Activated naive CD4-positive, alpha-beta T cell treated with anti-CD3 and anti-CD28 coated beads, Interleukin-2, amount 50 U/mL, for 72 hours (primary cell): ENCODE results near the gene ERGIC1. TPM values are rescaled to one million over a fixed set of nuclear protein-coding genes. Genes with fewer than 3 reads are reported as not detected.

Experiments
- ATAC-seq, 2 donors: fragments of 150-1000 bp; cut with Tn5 transposase; 2 replicates each; pipeline ENCODE4 v1.10.0; 2021; ENCODE audit warnings: mild to moderate bottlenecking in 2 of 2, moderate library complexity in 2 of 2
- DNase-seq, 2 donors: peaks; one replicate each; pipeline ENCODE4 v3.0.0; 2021 to 2022; ENCODE audit warnings: low spot score in 2 of 2
- H3K27ac Mint-ChIP-seq, 2 donors: one replicate each; pipeline ENCODE4 v1.8.0; 2022; ENCODE audit warnings: mild to moderate bottlenecking in 2 of 2, mixed read lengths in 2 of 2
- H3K36me3 Mint-ChIP-seq, 2 donors: one replicate each; pipeline ENCODE4 v1.8.0; 2022; ENCODE audit warnings: mixed read lengths in 2 of 2
- H3K9me3 Mint-ChIP-seq, 2 donors: one replicate each; pipeline ENCODE4 v1.8.0; 2022; ENCODE audit warnings: mixed read lengths in 2 of 2
- total RNA-seq, 2 donors: library from RNA; stranded (reverse); gene quantifications; one replicate each; pipeline ENCODE4 v1.2.3, GENCODE V29; 2022

The ERGIC1 gene
- total RNA-seq, 2 donors from 2014 or later: 37.0 to 52.9 TPM

DNA sequence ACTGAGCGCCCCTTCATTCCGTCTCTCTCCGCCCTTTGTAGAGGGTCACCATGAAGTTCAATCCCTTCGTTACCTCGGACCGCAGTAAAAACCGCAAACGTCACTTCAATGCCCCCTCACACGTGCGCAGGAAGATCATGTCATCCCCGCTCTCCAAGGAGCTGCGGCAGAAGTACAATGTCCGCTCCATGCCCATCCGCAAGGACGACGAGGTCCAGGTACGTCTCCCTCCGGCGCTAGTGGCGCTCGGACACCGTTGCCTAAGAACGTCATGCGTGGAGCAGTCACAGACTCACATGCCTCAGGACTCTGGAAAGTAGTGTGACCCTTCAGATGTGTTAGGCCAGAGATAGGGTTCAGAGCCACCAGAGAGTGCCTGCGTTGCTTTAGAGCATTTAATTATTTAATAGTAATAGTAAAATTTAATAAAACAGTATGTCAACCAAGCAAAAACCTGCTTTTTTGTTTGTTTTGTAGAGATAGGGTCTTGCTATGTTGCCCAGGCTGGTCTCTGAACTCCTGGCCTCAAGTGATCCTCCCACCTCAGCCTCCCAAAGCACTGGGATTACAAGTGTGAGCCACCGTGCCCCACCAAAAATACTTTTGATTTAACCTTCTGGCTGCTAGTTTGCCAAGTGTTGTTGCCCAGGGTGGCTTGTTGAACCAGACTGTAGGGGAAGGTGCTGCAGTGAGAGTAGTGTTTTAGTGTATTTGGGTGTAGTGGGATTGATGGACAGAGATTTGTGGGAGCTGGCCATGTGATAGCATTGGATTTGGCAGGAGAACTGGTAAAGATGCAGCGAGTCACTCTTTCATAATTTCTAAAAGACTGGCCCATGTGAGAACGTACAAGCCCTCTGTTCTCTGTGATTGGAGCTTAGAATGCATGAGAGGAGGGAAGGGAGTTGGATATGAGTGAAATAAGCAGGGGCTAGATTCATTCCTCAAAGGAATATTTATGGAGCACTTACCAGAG is 126.1 kb downstream of the ERGIC1 start:
- no peak for DNase-seq

DNA sequence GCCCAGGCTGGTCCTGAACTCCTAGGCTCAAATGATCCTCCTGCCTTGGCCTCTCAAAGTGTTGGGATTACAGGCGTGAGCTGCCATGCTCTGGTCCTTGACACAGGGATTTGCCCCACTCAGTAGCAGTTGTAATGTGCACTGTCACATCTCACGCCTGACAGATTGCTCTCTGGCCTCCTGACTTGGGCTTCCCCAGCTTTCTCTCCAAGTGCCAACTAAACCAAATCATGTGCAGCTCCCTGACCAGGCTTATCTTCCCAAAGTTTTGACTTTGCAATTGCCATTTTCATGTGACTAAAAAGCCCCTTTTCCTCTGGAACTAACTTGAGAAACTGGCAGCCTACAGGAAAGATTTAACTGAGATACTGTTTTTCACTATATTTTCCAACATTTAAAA is 135.9 kb downstream of the ERGIC1 start:
- Mint-ChIP-seq H3K27ac (no peak overlapping the region), H3K36me3 (peaks cover 0 to 5% of the 10 kb centered on the region in 2 donors), H3K9me3 (no peaks in the 10 kb centered on the region)
- ATAC-seq (no peak), DNase-seq (no peak)

More for the DNA sequence above, 126.1 kb downstream of the ERGIC1 start:
- H3K27ac Mint-ChIP-seq: peak overlapping the region; percentile 98 to 100
- peaks cover 6 to 20% of the 10 kb centered on the region in 2 donors for H3K36me3 Mint-ChIP-seq
- H3K9me3 Mint-ChIP-seq: no peaks in the 10 kb centered on the region
- peak in 1 of 2 donors; percentile 16 for ATAC-seq

DNA sequence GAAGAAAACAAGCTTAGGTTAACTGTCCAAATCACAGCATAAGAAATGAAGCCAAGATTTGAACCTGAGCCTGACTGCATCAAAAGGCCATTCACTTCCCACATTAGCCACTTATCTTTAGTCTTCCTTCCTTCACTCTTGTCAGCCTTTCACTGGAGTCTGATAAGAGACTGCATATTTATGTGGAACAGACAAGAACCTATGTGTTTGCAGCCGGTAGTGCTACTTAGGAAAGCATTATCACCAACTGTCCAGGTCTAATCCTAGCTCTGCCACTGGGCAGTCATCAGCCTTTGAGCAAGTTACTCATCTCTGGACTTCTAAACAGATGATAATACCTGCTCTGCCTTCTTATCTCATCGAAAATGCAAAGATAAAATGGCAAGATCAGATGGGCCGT is 137.4 kb downstream of the ERGIC1 start:
- ATAC-seq (no peak), DNase-seq (no peak)
- Mint-ChIP-seq H3K27ac (no peak overlapping the region), H3K36me3 (no peaks in the 10 kb centered on the region), H3K9me3 (no peaks in the 10 kb centered on the region)

DNA sequence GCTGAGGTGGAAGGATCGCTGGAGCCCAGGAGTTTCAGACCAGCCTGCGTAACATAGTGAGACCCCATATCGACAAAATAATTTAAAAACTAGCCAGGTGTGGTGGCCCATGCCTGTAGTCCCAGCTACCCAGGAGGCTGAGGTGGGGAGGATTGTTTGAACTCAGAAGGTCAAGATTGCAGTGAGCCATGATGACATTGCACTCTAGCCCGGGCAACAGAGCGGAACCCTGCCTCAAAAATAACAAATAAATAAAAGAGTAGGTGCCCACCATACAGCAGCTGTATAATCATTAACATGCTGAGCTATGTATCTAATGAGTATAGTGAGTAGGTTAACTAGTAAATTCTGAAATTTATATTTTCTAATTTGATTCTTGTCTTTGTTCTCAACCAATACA is 138.5 kb downstream of the ERGIC1 start:
- H3K9me3 Mint-ChIP-seq: no peaks in the 10 kb centered on the region
- DNase-seq (no peak), ATAC-seq (no peak)
- no peak overlapping the region for H3K27ac Mint-ChIP-seq
- H3K36me3 Mint-ChIP-seq: no peaks in the 10 kb centered on the region

DNA sequence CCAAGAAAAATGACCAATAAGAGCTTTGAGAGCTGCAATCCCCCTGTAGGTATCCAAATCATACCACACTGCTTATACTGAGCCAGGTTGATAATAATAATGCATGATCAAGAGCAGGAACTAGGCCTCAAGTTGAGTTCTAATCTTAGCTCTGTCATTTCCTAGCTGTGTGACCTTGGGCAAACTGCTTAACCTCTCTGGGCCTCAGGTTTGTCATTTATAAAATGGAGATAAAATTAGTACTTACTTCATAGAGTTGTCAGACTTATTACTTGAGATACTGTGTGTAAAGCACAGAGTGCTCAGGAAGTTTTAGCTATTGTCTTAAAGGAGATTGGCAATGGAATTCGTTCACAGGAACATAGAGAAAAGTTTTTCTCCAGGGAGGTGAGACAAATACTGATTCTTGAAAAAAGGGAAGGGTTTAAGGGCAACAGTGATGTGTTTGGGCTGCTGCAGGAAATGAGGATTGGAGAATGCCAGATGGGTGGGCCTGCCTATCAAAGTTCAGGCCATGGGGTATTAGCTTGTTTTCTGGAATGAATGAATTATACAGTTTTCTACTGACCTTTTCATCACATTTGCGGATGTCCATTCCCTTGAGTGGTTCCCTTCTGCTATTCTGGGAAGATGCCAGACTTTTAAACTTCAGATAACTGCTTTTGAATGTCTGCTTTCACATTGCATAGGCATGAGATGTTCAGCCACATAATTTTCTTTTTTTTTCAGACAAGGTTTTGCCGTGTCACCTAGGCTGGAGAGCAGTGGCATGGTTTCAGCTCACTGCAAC is 139.3 kb downstream of the ERGIC1 start:
- Mint-ChIP-seq H3K36me3 (no peaks in the 10 kb centered on the region), H3K27ac (no peak overlapping the region), H3K9me3 (no peaks in the 10 kb centered on the region)
- DNase-seq: no peak
- ATAC-seq: no peak

DNA sequence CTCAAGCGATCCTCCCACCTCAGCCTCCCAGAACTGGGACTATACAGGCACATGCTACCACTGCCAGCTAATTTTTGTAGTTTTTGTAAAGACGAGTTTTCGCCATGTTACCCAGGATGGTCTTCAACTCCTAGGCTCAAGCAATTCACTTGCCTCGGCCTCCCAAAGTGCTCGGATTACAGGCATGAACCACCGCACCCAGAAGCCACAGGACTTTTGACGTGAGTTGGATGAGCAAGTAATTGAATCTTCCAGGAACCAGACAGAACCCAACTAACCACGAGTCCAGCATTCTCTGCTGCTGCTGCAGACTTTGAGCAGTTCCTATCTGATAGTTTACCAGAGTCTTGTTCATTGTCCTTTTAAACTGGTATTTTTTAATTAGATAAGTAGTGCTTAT is 139.9 kb downstream of the ERGIC1 start:
- no peak for DNase-seq
- no peak for ATAC-seq
- Mint-ChIP-seq H3K9me3 (no peaks in the 10 kb centered on the region), H3K27ac (no peak overlapping the region), H3K36me3 (no peaks in the 10 kb centered on the region)

DNA sequence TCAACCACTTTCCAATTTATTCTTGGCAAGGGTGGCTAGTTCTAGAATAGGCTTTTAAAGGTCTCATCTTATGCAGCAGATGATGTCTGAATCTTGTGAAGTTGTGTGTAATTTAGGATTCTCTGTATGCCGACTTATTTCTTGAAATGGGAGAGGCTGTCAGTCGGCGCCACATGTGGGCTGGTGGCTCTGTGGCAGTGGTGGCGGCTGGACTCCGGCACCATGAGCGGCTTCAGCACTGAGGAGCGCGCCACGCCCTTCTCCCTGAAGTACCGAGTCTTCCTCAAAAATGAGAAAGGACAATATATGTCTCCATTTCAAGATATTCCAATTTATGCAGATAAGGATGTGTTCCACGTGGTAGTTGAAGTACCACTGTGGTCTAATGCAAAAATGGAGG is 141.2 kb downstream of the ERGIC1 start:
- ATAC-seq (no peak), DNase-seq (no peak)
- Mint-ChIP-seq H3K36me3 (no peaks in the 10 kb centered on the region), H3K27ac (no peak overlapping the region), H3K9me3 (no peaks in the 10 kb centered on the region)

DNA sequence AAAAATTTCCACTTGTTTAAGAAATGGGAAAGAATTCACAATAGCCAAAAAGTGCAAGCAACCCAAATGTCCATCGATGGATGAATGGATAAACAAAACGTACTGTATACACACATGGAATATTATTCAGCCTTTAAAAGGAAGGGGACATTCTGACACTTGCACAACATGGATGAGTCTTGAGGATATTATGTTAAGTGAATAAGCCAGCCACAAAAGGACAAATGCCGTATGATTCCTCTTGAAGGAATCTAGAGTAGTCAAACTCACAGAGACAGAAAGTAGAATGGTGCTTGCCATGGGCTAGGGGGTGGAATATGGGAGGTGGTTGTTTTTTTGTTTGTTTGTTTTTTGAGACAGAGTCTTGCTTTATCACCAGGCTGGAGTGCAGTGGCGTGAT is 145.7 kb downstream of the ERGIC1 start:
- Mint-ChIP-seq H3K27ac (no peak overlapping the region), H3K36me3 (peaks cover 10 to 12% of the 10 kb centered on the region in 2 donors), H3K9me3 (no peaks in the 10 kb centered on the region)
- ATAC-seq: no peak
- DNase-seq: no peak

DNA sequence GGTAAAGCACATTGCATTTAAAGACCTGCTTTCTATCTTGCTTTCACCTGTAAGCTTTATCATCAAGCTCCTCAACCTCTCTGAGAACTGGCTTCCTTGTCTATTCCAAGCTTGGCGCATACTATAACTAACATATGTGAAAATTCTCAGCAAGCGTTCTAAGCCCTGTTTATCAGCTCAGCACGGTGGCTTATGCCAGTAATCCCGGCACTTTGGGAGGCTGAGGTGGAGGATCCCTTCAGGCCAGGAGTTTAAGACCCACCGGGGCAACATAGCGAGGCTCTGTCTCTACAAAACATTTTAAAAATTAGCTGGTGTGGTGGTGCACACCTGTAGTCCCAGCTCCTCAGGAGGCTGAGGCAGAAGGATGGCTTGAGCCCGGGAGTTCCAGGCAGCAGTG is 147.9 kb downstream of the ERGIC1 start:
- H3K36me3 Mint-ChIP-seq: peaks cover 16 to 29% of the 10 kb centered on the region in 2 donors
- H3K27ac Mint-ChIP-seq: no peak overlapping the region
- no peaks in the 10 kb centered on the region for H3K9me3 Mint-ChIP-seq
- DNase-seq (no peak), ATAC-seq (no peak)

DNA sequence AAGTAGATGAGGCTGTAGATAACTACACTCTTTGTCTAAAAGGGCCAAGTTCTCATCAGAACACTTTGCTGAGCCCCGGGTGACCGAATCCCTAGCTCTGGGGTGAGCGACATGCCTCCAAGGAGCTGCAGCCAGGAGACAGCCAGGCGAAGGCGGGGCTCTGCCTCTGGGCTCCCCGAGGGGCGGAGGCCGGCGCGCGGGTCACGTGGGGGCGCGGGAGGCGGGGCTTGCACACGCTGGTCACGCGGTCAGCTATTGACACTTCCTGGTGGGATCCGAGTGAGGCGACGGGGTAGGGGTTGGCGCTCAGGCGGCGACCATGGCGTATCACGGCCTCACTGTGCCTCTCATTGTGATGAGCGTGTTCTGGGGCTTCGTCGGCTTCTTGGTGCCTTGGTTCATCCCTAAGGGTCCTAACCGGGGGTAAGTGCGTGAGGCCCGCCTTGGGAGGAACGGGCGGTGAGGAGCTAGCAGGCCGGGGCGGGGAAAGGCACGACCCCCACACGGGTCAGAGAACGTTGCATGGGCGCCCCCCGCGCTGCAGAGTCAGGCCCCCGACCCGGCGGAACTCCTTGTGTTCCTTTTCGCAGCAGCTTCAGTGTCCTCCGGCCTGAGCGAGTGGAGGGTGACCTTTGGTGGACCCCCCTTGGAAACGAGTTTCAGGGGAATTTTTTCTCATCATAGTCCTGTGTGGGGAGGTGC is 149.6 kb downstream of the ERGIC1 start, which contains the start of gene ATP6V0E1:
TSS of gene ATP6V0E1 (plus strand) at position 230 of the 702 bp plus-strand sequence. CDS start at position 320, 90 bp downstream.
- no peaks in the 10 kb centered on the region for H3K9me3 Mint-ChIP-seq
- peaks cover 16 to 29% of the 10 kb centered on the region in 2 donors for H3K36me3 Mint-ChIP-seq
- H3K27ac Mint-ChIP-seq: peak within 1 kb of the TSS; percentile 98 to 99
- ATAC-seq: peak; percentile 89 to 95
- peak; percentile 98 to 99 for DNase-seq

DNA sequence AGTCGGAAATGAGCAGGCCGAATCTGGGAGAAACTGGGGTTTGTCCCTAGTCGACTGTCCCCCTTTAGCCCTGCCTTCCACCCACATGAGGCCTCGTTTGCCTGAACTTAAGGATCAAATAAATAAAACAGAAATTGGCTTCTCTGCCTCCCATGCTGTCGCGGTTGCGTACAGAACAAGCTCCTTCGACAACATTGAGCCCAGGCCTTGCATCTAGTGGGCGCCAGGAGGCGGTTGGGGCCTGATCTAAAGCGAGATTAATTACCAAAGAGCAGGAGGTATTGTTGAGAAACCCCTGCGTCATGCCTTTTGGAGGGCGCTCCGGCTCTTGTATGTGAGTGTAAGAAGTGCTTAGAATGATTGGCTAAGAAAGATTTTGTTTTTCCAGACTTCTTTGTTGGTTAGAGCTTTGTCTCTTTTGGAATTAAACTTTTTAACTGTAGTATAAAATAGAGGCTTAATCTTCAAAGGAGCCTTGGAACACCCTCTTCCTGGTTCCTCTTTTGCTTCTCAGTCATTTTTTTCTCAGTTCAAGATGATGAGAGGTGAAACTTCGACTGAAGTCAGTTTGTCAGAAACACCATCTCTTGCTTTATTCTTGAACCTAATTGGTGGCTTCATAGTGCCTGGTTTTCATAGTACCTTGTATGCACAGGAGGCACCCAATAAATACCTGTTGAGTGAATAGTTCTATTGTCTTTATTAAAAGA is 150.3 kb downstream of the ERGIC1 start:
- DNase-seq (peak; percentile 65 to 71), ATAC-seq (peak; percentile 72 to 80)
- Mint-ChIP-seq H3K9me3 (no peaks in the 10 kb centered on the region), H3K27ac (peak overlapping the region; percentile 98 to 99), H3K36me3 (peaks cover 16 to 29% of the 10 kb centered on the region in 2 donors)

DNA sequence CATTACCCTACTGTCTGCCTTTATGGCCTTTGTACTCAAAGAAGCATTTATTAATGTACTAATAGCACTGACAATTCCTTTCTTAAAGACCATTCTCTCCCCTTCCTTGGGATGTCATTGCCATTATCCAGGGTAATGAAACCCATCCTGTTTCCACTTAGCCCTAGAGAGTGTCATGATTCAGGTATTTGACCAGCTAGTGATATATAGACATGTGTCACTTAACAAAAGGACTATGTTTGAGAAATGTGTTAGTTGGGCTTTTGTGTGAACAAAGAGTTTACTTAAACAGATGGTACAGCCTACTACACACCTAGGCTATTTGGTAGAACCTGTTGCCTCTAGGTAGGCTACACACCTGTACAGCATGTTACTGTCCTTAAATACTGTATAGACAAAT is 151.5 kb downstream of the ERGIC1 start:
- Mint-ChIP-seq H3K9me3 (no peaks in the 10 kb centered on the region), H3K36me3 (peaks cover 16 to 29% of the 10 kb centered on the region in 2 donors), H3K27ac (peak overlapping the region; percentile 98 to 99)
- DNase-seq (no peak), ATAC-seq (no peak)

DNA sequence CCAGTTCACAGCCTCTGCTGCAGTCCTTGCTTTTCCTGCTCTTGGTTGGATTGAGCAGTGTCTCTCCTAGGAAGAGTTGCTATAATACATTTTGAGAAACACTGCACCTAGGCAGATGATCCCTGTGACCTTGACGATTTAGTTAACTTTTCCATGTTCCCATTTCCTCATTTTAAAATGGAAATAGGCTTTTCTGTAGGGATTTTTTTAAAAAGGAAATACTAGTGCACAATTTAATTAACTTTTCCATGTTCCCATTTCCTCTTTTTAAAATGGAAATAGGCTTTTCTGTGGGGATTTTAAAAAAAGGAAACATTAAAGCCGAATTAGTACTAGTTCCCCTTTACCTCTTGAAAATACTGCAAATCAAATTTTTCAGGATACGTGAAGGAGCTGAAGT is 154.2 kb downstream of the ERGIC1 start:
- H3K36me3 Mint-ChIP-seq: peaks cover 16 to 36% of the 10 kb centered on the region in 2 donors

DNA sequence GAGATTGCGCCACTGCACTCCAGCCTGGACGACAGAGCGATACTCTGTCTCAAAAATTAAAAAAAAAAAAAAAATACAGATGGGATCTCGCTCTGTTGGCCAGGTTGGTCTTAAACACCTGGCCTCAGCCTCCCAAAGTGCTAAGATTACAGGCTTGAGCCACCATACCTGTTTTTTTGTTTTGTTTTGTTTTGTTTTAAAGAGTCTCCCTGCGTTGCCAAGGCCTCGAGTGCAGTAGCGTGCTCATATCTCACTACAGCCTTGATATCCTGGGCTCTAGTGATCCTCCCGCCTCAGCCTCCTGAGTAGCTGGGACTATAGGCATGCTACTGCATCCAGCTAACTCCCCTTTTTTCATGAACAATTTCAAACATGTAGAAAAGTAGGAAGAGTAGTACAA is 156.7 kb downstream of the ERGIC1 start:
- ATAC-seq (no peak), DNase-seq (no peak)
- H3K9me3 Mint-ChIP-seq: no peaks in the 10 kb centered on the region
- peak overlapping the region in 1 of 2 donors; percentile 4 for H3K27ac Mint-ChIP-seq
- peaks cover 6 to 29% of the 10 kb centered on the region in 2 donors for H3K36me3 Mint-ChIP-seq

More for the DNA sequence above, 154.2 kb downstream of the ERGIC1 start:
- no peaks in the 10 kb centered on the region for H3K9me3 Mint-ChIP-seq
- DNase-seq (no peak), ATAC-seq (no peak)
- H3K27ac Mint-ChIP-seq: no peak overlapping the region

DNA sequence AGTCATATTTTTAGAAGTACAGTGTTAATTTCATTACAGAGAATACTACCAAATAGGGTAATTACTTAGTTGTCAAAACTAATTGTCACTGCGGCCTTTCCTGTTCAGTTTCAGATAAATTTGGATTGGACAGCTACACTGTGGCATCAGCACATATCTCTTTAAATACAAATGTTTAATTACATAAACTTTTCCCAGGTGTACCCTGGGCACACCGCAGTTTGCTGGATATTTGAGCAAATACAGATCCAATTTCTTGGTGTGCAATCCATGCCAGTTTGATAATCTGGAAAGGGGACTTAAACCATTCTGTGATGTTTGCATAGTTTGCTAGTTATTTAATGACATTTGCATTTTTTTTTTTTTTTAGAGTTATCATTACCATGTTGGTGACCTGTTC is 160.4 kb downstream of the ERGIC1 start:
- H3K9me3 Mint-ChIP-seq: no peaks in the 10 kb centered on the region
- H3K36me3 Mint-ChIP-seq: peaks cover 5 to 32% of the 10 kb centered on the region in 2 donors
- ATAC-seq (no peak), DNase-seq (no peak)
- peak overlapping the region in 1 of 2 donors; percentile 11 for H3K27ac Mint-ChIP-seq

DNA sequence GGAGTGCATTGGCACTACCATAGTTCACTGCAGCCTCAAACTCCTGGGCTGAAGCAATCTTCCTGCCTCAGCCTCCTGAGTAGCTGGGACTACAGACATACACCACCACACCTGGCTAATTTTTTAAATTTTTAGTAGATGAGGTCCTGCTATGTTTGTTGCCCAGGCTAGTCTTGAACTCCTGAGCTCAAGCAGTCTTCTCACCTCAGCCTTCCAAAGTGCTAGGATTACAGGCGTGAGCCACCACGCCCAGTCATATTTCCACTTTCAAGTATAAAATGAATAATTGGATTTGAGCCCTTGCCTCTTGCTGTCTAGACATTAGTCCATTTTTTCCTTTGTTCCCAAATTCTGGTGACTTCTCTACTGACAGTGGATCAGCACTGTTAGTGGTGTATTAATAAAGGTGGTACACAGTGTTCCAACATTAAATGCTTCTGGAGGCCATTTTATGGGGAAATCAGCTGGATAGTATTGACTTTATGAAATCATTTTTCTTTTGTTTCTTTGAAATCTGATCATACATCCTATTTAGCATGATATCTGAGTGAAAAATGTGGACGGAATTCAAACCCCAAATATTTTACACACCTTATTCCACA is 165.4 kb downstream of the ERGIC1 start:
- Mint-ChIP-seq H3K27ac (no peak overlapping the region), H3K9me3 (no peaks in the 10 kb centered on the region), H3K36me3 (peaks cover 0 to 17% of the 10 kb centered on the region in 2 donors)
- DNase-seq (no peak), ATAC-seq (no peak)
